Fibroblast of skin of right biceps (primary cell): ENCODE measurements around the gene YY1.
"Not testable (repeated sequence)": the region's sequence is repeated elsewhere in the genome, so short reads cannot be mapped to it uniquely, and the experiment has no call there.

Experiments used
- DNase-seq: peaks from one replicate; pipeline ENCODE4 v3.0.0-alpha.2; 2013

Gene YY1

DNA sequence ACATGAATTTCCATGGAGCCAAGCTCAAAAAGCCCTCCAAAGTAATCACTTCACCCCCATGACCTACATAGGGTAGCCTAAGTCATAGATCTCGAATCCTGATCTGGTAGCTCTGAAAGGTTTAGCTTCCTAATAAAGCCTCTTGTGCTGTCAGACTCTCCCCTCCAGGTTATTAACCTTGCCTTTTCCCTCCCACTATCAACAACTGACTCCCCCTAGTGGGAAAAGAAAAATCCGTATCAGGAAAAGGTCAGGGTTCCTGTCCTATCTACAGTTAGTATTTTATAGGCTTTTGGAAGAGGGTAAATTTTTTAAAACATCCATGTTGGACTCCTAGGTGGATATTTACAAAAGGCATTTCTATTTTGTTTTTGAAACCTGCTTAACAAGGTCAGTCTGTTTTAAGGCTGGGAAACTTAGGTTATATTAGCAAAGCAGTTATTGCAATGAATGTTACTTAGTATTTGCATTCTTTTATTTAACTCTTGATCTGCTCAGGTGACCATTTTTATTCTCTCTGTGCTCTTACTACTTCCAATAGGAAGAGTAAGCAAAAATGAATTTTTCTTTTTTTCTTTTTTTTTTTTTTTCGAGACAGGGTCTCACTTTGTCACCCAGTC, 8.0 kb downstream of the YY1 start:
- peak; percentile 49 for DNase-seq

DNA sequence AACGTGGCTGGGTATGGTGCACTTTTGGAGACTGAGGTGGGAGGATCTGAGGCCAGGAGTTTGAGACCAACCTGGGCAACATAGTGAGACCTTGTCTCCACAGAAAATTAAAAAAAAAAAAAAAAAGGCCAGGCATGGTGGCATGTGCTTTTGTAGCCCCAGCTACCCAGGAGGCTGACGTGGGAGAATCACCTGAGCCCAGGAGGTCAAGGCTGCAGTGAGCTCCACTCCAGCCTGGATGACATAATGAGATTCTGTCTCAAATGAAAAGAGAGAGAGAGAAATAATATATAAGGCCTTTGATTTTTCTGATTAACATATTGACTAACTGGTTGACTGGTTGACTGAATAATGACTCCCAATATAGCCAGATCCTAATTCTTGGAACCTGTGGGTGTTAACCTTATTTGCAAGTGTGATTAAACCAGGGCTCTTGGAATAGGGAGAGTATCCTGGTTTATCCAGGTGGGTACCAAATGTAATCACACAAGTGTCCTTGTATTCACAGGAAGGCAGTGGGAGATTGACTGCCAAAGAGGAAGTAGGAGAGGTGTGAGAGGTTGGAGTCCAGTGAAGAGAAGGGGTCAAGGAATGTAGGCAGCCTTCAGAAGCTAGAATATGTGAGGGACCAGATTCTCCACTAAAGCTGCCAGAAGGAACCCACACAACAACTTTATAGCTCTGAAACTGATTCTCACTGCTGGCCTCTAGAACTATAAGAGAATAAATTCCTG, 12.0 kb downstream of the YY1 start:
- no peak for DNase-seq

GRCh38 chr14:100252684-100253083, 13.7 kb downstream of the YY1 start:
- DNase-seq = no peak

- no peak for DNase-seq
Measured at GRCh38 chr14:100256339-100256895, 17.5 kb downstream of the YY1 start.

DNA sequence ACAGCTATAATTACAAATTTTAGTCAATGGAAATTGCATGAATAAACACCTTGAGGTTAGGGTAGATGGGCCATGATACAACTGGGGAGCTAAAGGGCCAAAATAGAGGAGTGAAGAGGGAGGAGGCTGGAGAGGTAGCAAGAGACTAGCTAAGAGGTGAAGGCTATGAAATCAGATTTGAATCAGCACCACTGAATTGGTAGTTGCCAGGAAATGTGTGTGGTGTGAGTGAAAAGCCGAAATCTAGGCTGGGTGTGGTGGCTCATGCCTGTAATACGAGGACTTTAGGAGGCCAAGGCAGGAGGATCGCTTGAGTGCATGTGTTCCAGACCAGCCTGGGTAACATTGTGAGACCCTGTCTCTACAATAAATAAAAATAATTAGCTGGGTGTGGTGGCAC, 22.7 kb downstream of the YY1 start:
- DNase-seq = no peak

GRCh38 chr14:100262545-100262944, 23.6 kb downstream of the YY1 start:
- no peak for DNase-seq

GRCh38 chr14:100263141-100263540, 24.2 kb downstream of the YY1 start:
- no peak for DNase-seq

GRCh38 chr14:100267990-100268389, 29.0 kb downstream of the YY1 start:
- no peak for DNase-seq

DNA sequence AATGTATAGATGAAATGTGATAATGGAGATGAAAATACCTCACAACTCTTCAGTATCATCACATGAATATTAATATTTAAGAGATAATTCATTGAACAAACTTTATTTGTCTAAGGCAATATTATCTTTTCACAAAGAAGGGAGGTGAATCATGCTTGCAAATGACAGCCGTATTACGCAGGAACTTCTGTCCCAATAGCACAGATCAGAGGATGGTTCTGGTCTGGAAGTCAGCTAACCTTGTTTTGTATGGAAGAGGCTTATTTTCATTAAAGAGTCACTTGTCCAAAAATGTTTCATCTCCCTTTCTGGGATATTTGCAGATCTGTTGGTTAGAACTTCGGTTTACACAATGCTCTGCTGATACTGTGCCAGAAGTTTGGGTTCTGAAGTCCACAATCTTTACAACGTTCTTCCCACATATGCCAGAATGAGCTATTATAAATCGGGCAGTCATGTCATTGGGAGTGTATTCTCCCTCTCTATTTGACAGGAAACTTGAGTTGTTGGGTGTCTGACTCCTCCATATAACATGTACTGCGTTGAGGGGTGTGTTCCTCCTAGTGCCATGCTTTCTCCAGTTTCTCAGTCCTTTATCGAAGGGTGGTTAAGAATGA, 29.8 kb downstream of the YY1 start:
- DNase-seq = no peak

- DNase-seq = no peak
Measured at GRCh38 chr14:100271247-100271939, 32.4 kb downstream of the YY1 start.

DNA sequence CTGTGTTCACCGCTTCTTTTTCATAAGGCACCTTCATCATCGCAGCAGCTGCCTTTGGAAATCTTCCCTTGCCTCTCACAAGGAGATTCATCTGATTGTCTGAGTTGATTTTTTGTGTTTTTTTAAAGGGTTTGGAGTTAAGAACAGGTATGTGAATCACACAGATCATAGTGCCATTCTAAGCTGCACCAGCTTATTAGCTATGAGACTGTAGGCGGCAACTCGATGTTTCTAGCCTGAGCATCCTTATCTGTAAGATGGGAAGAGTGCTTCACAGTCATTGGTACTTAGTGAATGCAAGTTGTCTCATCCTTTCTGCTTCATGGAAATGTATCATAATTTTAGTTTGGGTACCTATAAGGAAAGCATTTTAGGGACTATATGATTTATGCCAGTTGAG, 35.3 kb downstream of the YY1 start:
- no peak for DNase-seq

- DNase-seq = no peak
Measured at GRCh38 chr14:100275214-100275613, 36.3 kb downstream of the YY1 start.

DNA sequence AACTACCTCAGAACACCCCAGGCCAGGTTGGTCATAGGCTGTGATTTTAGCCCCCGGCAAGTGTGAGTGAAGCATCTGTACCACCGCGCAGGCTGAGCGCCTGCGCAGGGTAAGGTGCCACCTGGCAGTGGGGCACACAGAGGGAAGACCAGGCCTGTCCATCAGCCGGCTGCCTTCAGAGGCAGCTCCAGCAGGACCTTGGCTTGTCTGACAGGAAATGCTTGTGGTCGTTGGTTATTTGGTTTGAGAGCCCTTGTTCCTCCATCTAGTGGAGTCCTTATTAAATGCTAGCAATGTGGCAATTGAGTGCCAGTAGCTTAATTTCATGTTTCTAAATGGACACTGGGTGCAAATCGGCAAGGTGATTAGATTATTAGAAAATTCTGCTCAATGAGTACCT, 39.8 kb downstream of the YY1 start:
- peak; percentile 55 for DNase-seq

DNA sequence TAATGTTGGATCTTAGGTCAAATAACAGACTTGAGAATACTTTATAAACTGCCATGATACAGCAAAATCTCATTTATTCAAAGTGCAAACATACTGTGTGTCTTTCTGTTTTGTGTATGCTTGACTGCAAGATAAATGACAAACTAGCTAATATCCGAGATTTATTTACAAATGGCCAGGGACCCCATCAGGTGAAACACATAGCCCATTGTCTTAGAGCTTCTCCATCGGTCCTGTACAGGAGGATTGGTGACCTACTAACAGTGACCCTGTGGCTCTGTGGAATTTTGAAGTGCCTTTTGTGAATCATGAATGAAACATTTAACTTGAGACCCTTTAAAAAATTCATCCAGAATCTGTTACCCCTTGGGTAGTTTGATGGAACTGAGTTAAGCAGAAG, 40.2 kb downstream of the YY1 start:
- no peak for DNase-seq

GRCh38 chr14:100279563-100279962, 40.6 kb downstream of the YY1 start:
- DNase-seq = no peak

DNA sequence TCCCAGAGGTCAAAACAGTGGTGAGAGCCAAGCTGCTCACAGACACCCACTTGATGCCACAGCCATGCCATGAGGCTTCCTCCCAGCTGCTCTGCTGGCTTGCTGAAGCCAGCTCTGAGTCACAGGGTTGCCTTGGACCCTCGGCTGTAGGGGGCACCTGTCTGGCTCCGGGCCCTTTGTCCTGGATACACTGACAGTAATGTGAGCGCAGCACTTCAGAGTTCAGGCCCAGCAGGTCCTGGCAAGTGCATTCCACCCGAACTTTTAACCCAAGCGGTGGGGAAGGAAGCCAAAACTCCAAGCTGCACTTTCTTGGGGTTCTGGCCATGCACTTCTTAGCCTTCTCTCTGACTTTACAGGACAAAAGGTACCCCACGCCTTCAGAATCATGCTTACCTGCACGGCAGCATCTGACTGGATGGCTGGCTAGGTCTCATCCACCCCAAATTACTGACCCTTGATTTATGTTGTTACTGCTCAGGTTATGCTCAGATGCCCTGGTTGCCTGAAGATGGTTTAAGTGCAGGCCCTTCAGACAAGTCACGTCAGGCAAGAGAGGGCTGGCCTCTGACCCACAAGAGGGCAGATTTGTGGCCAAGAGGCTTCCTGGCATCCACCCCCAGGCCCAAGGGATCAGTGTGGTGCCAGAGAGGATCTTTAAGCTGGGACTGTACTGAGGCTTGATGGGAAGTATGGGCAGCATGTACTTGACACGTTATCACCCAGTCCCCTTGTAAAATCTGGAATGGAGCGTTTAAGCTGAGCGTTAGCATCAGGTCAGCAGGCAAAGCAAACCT, 42.5 kb downstream of the YY1 start:
- no peak for DNase-seq

- no peak for DNase-seq
Measured at GRCh38 chr14:100282083-100282350, 43.1 kb downstream of the YY1 start.

- no peak for DNase-seq
Measured at GRCh38 chr14:100282766-100283419, 43.9 kb downstream of the YY1 start.

GRCh38 chr14:100283436-100283835, 44.5 kb downstream of the YY1 start:
- not testable (repeated sequence) for DNase-seq

DNA sequence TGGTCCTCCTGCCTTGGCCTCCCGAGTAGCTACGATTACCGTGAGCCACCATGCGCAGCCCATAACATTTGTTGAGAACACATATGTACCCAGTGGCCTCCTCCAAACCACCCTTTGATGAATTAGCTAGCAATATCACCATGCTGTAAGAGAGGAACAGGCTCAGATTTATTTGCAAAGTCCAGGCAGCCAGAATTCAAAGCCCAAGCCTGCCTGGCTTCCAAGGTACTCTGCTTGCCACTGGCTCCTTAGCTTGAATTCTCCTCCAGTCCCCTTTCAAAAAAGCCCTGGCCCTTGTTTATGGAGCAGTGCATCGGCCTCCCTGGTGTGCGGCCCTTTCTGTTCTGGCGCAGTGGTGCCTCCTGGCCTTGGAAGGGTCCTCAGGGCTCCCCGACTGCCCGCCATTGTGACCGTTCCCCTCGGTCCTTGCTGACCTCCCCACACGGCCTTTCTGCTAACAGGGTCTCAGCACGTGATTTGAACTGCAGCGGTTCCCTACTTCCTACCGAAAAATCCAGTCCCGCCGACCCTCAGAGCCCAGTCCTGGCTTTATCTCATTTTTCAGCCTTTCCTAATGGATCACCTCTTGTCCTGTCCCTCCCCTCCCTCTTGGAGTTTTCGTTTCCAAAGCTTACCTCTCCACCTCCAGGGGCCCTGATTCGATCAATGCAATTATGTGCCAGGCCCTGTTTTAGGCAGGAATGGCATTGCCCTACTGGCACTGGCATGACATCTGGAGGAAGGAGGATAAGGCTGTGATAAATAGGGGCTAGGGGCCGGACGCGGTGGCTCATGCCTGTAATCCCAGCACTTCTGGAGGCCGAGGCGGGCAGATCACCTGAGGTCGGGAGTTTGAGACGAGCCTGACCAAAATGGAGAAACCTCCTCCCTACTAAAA, 45.3 kb downstream of the YY1 start:
- no peak for DNase-seq
